HG03159 (cell line): ENCODE results near the gene NHERF2.
A peak's percentile ranks its signal among the peaks of the same experiment; 100 is the strongest.

Source experiments
- ATAC-seq: cut with Tn5 transposase; IDR thresholded peaks from one replicate; pipeline ENCODE4 v1.9.1; 2021; ENCODE audit warnings: mild to moderate bottlenecking, moderate library complexity; ENCODE audit not compliant: unreplicated experiment

Gene NHERF2

DNA sequence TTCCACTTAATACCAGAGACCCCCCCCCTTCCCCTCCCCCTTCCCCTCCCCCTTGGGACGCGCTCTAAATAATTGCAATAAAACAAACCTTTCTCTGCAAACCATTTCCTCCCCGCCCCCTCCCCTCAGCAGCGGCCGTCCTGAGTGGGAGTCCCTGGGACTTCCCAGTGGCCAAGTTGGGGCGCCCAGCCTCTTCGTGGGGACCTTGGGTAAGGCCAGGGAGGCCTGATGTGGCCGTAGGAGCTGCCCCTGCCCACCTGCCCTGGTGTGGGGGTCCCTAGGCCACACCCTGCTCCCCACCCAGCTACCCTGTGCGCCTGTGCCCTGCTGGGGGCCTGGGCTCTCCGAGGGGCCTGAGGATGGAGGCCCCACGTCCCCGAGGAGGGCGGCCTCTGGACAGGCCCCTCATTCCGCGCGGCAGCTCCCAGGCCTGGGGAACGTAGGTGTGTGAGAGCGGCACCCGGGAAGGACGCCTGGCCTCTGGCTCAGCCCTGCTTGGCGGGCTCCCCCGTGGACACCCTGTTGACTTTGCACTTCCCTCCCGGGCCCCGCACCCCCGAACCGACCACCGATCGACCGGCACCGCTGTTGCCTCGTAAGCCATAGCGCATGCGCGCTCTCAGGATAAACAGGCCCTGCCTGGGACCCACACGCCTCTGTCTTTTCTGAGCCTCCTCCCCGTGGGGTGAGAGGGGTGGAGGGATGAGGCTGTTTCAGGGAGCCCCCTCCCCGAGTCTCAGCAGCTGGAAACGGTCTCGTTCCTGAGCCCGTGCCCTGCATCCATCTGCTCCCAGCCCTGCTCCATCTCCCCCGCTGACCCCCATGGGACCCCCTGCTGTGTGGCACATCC lies 11.9 kb downstream of the NHERF2 start:
- ATAC-seq = no peak

DNA sequence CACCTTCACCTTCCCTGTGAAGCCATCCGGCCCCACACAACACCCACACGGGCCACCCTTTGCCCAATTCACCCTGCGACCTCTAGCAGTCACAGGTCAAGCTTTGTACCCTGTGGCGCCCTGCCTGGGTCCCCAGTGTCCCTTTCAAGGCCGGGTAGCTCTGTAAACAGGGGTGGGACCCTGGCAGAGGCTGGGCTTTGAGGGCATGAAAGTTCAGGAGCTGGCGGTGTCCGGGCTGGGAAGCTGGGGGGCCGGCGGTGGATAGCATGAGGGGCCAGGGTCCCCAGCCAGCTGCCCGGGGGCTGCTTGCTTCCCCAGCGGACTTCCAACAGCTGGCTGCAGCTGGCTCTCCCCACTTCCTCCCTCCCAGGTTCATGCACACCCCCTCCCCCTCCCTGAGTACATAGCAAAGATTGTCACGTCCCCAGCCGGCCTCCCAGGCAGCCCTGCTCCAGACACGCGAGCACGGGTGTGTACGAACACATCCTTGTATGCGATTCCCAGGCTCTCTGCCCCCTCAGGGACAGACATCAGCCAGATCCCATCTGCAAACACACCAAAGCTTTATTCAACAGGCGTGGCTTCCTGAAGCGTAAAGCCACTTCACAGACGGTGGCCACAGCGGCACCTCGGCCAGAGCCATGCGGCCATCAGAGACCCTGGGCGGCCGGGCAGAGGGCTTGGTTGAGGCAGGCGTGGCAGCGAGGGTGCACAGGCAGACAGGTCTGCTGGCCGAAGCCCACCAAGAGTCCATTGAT lies 12.8 kb downstream of the NHERF2 start:
- no peak for ATAC-seq

- ATAC-seq = no peak
Measured at GRCh38 chr16:2040041-2040786, 13.5 kb downstream of the NHERF2 start.

DNA sequence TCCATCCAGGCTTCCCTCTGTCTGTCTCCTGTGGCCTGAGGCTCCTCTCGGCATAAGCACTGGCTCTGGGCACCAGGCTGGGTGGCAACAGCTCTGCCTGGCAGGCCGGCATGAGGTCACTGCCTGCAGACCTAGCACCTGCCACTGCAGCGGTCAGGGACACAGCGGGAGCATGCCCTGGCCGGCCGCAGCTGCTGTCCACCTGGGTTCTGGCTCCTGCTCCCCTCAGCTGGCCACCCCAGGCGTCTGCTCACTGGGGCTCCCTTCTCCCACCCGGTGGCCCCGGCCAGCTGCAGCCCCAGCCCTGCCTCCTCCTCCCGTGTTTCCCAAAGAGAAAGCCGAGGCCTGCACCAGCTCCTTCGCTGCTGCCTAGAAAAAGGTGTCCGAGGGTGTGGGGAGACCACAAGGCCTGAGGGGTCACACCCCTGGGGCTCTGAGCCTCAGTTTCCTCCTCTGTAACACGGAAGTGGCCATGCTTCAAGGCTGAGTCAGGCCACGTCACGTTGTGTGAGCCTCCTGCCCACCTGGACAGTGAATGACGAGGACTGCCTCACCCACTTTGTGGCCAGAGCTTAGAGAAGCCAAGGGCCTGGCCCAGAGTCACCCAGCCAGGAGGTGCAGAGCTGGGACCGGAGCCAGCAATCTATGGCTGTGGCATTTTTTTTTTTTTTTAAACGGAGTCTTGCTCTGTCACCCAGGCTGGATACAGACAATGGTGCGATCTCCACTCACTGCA lies 14.3 kb downstream of the NHERF2 start:
- no peak for ATAC-seq

GRCh38 chr16:2042171-2042985 lies 15.7 kb downstream of the NHERF2 start:
- no peak for ATAC-seq

GRCh38 chr16:2042986-2043666 lies 16.4 kb downstream of the NHERF2 start:
- ATAC-seq = no peak

DNA sequence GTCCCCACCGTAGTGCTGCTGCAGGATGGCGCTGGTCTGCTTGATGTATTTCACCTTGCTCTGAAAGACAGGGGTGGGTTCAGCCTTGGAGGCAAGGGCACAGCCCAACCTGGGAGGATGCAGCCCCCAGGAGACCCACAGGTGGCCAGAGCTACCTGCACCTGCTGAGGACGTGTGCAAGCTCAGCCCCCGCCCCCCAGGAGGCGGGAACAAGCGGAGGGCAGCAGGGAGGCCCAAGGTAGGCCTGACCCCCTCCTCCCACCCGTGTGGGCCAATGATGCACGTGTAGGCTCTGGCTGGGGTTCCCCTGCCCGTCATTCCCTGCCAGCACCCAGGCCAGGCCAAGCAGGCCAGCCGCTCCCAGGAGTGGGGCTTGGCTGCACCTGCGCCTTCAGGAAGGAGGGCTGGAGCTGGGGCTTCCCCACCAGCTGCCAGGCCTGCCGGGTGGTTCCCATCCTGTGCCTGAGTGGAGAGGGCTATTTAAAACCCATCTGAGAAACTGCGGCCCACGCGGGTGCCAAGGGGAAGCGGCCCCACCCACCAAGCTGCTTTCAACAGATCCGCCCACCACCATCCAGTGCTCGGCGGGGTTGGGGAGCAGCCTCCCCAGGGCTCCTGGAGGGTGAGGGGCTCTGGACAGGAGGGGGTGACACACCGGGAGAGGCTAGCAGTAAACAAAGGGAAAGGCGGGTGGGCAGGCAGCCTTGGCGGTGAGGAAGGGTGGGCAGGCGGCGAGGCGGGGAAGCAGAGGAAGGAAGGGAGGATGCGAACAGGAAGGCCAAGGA lies 17.2 kb downstream of the NHERF2 start:
- no peak for ATAC-seq

DNA sequence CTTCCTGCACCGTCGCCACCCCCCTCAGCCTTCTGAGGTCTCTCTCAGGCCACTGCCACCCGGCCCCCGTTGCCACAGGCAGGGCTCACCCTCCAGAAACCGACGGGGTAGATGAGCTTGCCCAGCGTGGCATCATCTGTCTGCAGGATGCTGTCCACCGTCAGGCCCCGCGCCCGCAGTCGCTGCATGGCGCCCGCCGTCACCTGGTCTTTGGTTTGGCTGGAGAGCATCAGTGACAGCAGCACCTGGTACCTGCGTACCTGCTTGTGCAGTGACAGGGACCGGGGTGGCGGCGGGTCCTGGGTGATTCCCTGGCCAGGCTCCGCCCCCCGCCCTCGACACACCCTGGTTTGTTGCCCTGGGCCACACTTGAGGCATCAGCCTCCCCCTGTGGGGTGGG lies 17.8 kb downstream of the NHERF2 start:
- no peak for ATAC-seq

DNA sequence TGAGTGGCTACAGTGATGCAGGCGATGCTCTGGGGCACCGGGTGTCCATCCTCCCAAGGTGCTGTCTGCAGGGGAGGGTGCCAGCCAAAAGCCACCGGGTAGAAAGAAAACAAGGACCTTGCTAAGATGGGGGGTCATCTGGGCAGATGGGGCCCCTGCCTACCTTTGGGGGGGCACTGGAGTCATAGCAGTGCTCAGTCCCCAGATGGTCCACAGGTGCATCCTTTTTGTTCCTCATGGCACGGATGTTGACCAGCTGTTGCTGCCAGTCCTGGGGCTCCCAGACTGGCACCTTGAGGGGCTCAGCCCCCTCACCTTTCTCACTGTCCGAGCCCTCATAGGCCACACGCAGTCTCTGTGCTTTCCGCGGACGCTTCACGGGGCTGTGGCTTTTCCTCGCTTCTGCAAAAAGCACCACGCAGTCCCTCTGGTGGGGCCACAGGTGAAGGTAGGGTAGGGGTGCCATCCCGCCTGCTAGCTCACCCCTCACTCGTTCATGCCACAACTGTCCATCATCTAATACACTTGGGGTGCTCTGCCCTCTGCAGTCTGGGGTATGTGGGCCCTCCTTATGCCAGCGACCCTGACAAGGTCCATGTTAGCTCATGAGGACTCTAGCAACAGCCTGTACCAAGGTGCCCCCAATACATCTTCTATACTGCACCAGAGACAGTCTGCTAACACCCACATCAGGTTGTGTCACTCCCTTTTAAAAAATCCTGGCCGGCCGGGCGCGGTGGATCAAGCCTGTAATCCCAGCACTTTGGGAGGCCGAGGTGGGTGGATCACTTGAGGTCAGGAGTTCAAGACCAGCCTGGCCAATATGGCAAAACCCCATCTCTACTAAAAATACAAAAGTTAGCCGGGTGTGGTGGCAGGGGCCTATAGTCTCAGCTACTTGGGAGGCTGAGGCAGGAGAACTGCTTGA lies 19.5 kb downstream of the NHERF2 start:
- ATAC-seq = no peak

DNA sequence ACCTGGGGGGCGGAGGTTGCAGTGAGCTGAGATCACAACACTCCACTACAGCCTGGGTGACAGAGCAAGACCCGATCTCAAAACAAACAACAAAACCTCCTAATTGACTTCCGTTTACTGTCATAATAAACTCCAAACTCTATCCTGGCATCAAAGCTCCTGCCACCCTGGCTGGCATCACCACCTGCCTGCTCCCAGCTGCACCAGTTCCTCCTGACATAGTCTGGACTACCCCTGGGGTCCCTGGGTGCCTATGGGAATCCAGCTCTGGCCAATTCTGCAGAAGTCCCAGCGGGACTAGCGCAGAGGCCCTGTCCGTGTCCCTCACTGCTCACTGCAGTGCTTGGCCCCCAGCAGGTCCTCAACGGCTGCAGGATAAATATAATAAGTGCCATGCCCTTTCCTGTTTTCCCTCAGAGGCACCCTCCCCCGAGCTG lies 20.2 kb downstream of the NHERF2 start:
- peak; percentile 8 for ATAC-seq

DNA sequence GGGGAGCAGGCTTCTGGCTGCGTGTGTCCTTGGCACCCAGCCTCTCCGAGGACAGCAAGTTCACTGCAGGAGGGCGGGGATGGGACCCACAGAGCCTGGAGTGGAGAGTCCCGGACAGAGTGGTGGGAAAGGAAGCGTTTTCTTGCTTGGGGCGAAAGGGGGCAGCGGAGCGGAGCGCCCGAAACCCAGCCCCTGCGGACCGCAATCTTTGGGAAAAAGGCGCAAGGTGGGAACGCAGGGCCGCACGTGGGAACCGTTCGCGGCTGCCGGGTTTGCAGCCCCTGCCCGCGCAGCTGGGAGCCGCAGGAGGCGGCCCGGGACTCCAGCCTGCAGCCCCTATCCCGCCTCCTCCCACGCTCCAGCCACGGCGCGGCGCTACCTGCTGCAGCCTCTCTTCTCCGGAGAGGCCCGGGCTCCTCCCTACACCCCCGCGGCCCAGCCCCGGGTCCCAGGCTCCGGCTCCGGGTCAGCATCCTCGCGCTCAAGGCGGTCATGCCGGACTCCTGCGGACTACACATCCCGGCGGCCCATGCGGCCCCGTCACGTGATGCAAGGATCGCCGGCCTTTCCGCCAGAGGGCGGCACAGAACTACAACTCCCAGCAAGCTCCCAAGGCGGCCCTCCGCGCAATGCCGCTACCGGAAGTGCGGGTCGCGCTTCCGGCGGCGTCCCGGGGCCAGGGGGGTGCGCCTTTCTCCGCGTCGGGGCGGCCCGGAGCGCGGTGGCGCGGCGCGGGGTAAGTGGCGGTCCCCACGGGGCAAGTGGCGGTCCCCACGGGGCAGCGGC lies 20.8 kb downstream of the NHERF2 start, which contains the start of the genes NTHL1 and TSC2:
Gene NTHL1, minus strand, starts transcription at position 505 of the 786 bp plus-strand sequence. Its CDS starts 11 bp downstream, at position 494.
Gene TSC2, plus strand, starts transcription at position 656 of the 786 bp plus-strand sequence. CDS start 631 bp downstream, outside the sequence.
- peak; percentile 87 for ATAC-seq

GRCh38 chr16:2048116-2048543 lies 21.4 kb downstream of the NHERF2 start:
- peak; percentile 21 for ATAC-seq

DNA sequence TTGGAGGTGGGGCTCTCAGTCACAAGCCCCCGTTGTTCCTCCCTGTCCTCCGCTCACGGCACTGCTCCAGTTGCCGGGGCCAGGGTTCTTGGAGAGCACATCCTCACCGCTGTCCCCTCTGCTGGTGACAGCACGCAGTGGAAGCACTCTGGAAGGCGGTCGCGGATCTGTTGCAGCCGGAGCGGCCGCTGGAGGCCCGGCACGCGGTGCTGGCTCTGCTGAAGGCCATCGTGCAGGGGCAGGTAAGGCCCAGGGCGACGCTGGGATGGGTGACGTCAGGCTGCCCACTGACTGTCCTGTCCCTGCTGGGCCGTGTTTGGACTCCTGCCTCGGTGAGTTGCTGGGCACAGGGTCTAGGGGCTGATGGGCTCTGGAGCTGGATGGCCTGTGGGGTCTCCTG lies 26.5 kb downstream of the NHERF2 start:
- no peak for ATAC-seq

- ATAC-seq = no peak
Measured at GRCh38 chr16:2053897-2054296, 27.2 kb downstream of the NHERF2 start.

- no peak for ATAC-seq
Measured at GRCh38 chr16:2054543-2055245, 28.0 kb downstream of the NHERF2 start.

DNA sequence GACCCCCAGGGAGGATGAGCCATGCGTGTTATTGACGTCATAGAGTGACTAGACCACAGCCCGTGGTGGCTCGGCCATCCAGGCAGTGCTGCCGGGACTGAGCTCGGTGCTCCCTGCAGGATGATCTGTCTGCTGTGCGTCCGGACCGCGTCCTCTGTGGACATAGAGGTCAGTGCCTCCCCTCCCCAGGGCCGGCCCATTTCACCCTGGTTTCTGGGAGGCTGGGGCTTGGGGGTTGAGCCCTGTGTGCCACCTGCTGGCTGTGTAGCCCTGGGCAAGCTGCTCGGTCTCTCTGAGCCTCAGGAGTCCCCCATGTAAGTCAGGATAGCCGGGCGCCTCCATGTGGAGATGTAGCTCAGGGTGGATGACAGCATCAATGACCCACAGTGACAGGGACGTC lies 29.4 kb downstream of the NHERF2 start:
- ATAC-seq = no peak
